NOMO-1 treated with dmso at 0.1 percent for 144 hours (cell line): ENCODE data around the gene CCDC188.

Experiments used
- DNase-seq: peaks from one replicate; lab custom pipeline; 2025; ENCODE audit not compliant: unreplicated experiment; lab: John Stamatoyannopoulos, UW

The CCDC188 gene

DNA sequence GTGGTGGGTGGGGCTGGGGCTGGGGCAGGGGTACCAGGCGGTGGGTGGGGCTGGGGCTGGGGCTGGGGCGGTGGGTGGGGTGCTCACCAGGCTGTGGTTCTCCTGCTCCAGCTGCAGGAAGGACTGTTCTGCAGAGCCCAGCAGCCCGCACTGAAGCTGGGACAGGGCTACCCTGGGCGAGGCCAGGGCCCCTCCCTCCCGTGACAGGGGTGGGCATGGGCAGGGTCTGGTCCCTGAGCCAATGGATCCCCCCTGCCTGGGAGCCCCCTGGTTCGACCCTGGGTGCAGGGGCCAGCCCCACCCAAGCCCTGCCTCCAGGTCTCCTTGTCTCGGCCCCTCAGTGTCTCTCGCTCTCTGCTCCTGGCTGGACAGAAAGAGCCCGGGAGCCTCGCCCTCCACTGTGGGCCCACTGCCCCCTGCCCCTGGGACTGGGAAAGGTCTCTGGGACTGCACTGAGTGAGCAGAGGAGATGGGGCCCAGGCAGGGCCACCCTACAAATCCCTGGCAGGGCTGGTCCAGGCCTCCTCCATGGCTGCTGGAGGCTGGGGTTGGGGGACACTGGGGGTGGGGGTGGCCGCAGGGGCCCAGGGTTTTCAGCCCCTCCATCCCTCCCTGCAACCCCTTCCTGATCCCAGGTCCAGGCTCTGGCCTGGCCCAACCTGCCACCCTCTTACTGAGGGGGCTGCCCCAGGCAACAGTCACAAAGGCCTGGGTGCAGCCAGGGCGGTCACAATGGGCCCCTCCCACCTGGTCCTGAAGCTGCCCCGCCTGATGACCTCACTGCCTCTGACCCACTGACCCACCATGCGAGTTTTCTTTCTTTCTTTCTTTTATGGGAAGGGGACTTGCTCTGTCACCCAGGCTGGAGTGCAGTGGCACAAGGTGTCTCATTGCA is at the start of gene CCDC188:
CCDC188 (minus strand) TSS at position 675 of the 895 bp plus-strand sequence; CDS start at position 606, 69 bp downstream.
- no peak for DNase-seq

DNA sequence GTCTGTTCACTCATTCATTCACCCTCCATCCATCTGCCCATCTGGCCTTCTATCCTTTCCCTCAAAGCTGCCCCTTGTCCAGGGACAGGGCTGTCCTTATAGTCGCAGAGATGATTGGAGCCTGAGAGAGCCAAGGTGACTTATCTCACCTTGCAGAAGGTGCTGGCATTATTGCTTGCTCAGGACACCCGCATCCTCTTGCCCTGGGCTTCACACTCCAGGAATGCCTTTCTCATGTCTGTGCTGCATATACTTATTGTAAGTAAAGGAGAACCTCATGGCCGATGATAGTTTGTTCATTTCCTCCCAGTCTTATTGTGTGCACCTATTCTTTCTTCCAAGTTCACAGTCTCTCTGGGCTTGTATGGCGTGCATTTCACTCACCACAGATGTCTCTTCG is 49.1 kb upstream of the CCDC188 start:
- no peak for DNase-seq

DNA sequence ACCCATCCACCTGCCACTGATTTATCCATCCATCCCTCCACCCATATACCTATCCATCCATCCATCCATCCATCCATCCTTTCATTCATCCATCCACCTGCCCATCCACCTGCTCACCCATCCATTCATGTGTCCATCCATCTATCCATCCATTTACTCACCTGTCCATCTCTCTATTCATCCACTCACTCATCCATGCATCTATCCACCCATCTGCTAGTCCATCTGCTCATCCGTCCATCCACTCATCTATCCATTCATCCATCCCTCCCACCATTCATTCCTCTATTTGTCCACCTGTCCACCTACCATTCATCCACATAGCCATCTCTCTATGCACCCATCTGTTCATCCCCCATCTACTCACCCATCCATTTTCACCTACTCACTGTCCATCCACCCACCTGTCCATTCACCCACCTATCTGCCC is 48.6 kb upstream of the CCDC188 start:
- no peak for DNase-seq

DNA sequence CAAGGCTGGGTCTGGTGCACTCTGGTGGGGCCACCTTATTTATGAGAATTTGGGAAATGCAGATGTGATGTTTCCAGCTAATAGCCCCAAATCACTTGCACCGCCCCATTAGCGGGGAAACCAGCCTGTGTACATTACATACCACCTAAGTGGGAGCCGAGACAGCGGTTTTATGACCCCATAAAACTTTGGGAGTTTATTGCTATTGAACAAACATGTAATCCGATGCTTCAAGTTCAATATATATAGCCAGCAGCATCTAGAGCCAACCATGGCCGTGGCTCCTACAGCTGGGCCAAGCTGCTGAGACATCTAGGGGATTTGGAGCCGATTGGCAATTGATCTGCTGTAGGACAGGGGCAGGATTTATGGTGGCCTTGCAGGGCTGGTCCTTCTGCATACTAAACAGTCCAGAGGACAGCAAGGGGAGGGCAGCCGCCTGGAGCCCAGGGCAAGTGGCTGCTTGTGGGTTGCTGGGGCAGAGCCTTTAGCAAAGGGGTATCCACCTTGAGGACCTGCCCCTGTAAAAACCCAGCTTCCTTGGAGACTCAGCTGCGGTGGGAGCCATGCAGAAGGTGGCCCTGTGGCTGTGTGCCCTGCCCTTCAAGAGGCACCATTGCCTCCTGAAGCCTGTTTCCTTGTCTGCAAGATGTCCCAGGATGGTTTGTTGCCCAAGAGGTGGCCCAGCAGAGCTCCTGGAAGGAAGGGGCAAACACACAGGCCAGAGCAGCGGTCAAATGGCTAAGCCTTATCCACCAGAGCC is 47.9 kb upstream of the CCDC188 start:
- no peak for DNase-seq

GRCh38 chr22:20197407-20198030 is 46.7 kb upstream of the CCDC188 start:
- no peak for DNase-seq

DNA sequence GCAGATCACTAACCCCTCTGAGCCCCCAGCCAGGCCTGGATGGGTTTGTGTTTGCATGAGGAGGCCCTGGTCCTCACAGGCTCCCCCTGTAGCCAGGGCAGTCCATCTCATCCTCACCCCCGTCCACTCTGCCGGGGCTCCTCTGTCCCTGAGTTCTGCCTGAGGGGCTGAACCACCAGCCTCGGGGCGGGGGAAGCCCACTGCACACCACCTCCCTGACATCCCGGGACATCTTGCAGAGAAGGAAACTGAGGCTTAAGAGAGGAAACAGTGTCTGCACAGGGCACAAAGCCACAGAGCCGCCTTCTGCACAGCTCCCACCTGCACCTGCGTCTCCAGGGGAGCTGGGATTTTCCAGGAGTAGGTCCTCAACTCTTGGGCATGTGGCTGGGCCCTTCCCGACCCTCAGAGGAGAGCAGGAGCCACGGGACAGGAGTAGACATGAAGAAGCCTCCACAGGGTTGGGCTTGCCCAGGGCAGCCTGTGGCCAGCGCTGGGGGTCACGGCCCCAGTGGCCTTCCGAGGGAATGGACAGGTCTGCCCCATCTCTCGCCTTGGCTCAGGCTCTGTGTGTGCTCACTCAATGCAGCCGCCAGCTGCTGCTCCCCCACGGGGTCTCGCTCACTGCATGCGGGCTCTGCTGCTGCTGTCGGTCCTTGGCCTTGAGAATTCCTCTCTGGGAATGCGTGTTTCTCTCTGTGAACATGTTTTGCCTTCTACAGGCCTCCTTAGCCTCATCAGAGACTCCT is 45.4 kb upstream of the CCDC188 start:
- no peak for DNase-seq

DNA sequence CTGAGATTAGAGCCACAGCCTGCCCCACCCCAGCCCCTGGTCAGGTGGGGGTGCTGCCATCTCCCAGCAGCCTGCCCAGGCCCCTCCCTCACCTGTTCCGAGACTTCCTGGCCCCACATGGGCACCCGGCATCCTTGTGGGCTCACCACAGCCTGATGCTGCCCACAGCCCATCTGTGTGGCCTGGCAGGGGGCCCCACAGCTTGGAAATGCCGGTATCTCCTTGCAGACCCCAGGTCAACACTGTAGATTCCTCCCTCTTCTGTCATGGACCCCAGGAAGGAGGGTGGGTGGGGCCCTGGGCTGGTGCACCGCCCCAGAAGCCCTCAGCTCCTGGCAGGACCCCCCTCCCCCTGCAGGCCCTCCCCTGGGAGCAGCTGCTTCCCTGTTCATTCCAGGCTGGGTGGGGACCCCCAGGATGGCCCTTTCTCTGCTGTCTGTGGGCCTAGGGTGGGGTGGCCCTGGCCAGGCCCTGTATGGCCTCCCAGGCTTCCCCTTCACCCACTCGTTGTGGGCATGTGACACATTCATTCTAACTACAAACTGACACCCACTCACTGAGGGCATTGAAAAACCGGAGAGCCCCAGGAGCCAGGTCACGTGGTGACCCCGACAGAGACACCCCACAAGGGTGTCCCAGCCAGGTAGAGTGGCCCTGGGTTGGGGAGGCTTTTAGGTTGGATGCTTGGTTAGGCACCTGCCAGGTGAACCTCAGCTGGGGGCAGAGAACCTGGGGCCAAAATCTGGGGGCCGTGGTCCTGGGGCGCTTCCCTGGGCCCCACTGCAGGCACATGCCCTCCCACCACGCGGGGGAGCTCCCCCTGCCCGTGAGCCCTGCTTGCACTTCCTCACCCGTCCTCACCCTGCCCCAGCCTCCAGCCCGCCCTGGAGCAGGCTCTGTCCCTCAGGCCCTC is 44.1 kb upstream of the CCDC188 start:
- DNase-seq = no peak

GRCh38 chr22:20193761-20194494 is 43.1 kb upstream of the CCDC188 start:
- DNase-seq = no peak

GRCh38 chr22:20192972-20193760 is 42.3 kb upstream of the CCDC188 start:
- DNase-seq = no peak

DNA sequence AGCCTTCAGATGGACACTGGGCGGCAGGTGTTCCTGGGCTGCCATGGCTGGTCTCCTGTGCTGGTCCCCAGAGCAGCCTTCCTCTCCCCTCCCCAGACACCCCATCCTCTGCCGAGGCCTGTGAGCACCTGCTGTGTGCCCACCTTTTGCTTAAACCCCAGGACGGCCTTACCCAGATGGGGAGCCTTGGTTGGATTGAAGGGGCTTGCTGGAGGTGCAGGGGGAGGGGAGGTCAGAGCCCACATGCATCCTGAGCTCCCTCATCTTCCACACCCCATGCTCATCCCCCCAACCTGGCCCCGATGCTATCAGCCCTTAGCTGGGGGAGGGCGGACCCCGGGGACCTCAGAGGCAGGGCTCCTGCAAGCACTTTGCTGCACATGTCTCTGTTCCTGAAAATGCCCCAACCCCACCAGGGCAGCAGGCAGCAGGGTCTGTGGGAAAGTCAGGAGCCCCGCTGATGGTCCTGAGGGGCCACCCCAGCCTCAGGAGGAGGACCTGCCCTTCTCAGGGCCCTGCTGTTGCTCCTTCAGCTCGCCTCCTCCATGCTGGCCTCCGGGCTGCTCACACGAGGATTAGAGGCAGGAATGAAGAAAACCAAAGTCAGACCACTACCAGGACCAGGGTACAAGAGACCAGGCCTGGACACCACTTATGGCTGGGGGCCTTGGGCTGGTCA is 41.6 kb upstream of the CCDC188 start:
- DNase-seq = no peak

DNA sequence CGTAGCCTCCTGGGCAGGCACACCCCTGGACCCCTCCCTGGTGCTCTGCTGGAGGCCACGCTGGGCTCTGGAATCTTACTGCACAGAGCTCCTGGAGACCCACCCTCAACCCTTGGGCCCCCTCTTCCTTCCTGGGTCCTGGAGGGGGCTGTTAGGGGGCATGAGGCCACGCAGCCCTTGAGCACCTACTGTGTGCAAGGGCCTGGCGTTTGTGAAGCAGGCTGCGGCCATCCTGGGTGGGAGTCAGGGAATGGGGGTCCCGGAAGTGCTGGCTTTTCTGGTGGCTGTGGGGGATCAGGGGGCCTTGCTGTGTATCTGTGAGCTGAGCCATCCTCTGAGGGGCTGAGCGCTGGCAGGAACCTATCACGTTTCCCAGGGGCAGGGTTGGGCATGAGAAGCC is 40.9 kb upstream of the CCDC188 start:
- no peak for DNase-seq

GRCh38 chr22:20191000-20191515 is 40.2 kb upstream of the CCDC188 start:
- DNase-seq = no peak

DNA sequence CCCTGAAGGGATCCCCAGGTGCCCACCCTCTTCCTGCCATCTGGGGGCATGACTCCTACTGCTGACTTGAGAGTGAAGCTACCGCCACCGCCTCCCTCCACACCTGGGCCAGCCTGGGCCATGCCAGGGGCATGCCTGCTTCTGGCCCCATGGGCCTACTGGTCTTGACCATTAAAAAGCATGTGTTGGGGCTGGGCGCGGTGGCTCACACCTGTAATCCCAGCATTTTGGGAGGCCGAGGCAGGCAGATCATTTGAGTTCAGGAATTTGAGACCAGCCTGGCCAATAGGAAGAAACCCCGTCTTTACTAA is 37.7 kb upstream of the CCDC188 start:
- DNase-seq = no peak

DNA sequence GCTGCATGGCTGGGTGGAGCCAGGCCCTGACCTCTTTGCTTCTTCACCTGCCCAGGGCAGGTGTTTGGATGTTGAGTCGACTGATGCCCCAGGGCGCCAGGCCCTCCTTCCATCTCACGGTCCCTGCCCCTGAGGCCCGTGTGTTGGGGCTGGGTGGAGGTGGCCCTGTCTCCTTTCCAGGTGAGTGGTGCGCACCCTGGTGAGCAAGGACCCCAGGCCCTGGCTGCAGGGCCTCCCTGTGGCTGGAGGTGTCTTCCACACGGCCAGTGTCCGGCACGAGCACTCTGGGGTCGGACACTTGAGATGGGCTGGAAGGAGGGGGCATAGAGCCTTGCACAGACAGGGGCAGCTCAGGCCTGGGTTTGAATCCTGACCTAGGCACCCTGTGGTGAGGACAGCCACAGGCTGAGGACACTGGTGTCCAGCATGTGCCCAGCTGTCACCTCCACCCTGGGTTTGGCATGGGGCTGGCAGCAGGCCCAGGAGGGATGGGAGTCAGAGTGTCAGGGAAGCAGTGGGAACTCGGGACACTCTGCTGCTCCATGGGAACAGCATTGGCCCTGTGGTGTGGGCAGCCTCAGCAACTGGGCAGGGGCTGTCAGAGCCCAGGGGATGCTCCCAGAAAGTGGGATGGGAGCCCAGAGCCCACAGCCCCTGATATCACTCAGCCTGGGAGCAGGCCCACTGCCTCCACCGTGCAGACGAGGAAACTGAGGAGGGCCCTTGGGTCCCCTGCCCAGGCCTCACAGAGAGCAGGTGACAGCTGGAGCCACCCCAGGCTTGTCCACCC is 37.1 kb upstream of the CCDC188 start:
- DNase-seq = no peak

- DNase-seq = no peak
Measured at GRCh38 chr22:20186871-20187546, 36.2 kb upstream of the CCDC188 start.

- DNase-seq = no peak
Measured at GRCh38 chr22:20186183-20186870, 35.5 kb upstream of the CCDC188 start.
